Upper lobe of left lung (tissue), 6 donors: ENCODE measurements around the gene RIC8B. TPM values are rescaled to one million over a fixed set of nuclear protein-coding genes. Genes with fewer than 3 reads are reported as not detected.
A peak's percentile ranks its signal among the peaks of the same experiment; 100 is the strongest.

Source experiments
- ATAC-seq, 2 donors: fragments of 200-7000 bp; cut with Tn5 transposase; one replicate each; pipeline ENCODE4 v1.9.1; 2022; ENCODE audit warnings: mild to moderate bottlenecking in 2 of 2, moderate library complexity in 2 of 2; ENCODE audit not compliant: low FRiP score in 2 of 2
- DNase-seq, 2 donors: peaks; one replicate each; pipeline ENCODE4 v3.0.0-alpha.2; 2019 to 2020
- H3K27ac ChIP-seq, 4 donors: fragments of 200-600 bp; sonication (generic); one replicate each; pipeline ENCODE4 v1.5.1; 2016 to 2019
- H3K27me3 ChIP-seq, 4 donors: fragments of 200-600 bp; sonication (generic); one replicate each; pipeline ENCODE4 v1.5.1; 2017 to 2019
- H3K36me3 ChIP-seq, 4 donors: fragments of 200-600 bp; sonication (generic); one replicate each; pipeline ENCODE4 v1.5.1; 2016 to 2019
- H3K4me1 ChIP-seq, 4 donors: fragments of 200-600 bp; sonication (generic); one replicate each; pipeline ENCODE4 v1.5.1; 2018 to 2019
- H3K4me3 ChIP-seq, 4 donors: fragments of 200-600 bp; sonication (generic); one replicate each; pipeline ENCODE4 v1.5.1; 2017 to 2019; ENCODE audit warnings: mild to moderate bottlenecking in 2 of 4, moderate library complexity in 1 of 4
- H3K9me3 ChIP-seq, 4 donors: fragments of 200-600 bp; sonication (generic); one replicate each; pipeline ENCODE4 v1.5.1; 2018 to 2019
- CTCF ChIP-seq, 6 experiments: fragments of 450-650 bp in 4 of 6; fragments of 200-600 bp in 2 of 6; sonication (generic) in 2 of 6; IDR thresholded peaks; one replicate each; pipeline ENCODE4 v1.5.1; 2016 to 2019; ENCODE audit warnings: antibody characterized with exemption in 6 of 6
- EP300 ChIP-seq, 4 donors: sonication (generic); formaldehyde crosslinking; IDR thresholded peaks; one replicate each; pipeline ENCODE4 v1.5.1; 2017; ENCODE audit warnings: antibody characterized with exemption in 4 of 4, control low read depth in 2 of 4
- POLR2A ChIP-seq, 4 donors: fragments of 450-650 bp; IDR thresholded peaks; one replicate each; pipeline ENCODE4 v1.5.1; 2016 to 2017; ENCODE audit warnings: antibody characterized with exemption in 4 of 4, mild to moderate bottlenecking in 2 of 4
- POLR2AphosphoS5 ChIP-seq, 2 donors: sonication (generic); formaldehyde crosslinking; IDR thresholded peaks; one replicate each; pipeline ENCODE4 v1.5.1; 2017; ENCODE audit warnings: antibody characterized with exemption in 2 of 2
- WGBS, 2 donors: methylation state at CpG; one replicate each; pipeline ENCODE4 v1.1.5; 2017 to 2018; 5-methylcytosine and 5-hydroxymethylcytosine counted together
- total RNA-seq, 6 donors: library from RNA; depleted of rRNA in 4 of 6; stranded (reverse); fragments of >200 nt in 4 of 6; gene quantifications; one replicate each; pipeline versions ENCODE4 v1.1.0 to v1.2.1, GENCODE V29; 2016 to 2021
- donor health status: DM: no; HTN: no; CAD: no; lungs with moderate emphysema.
- donor health status: DM: no; HTN: yes; CAD: no; lungs with severe emphysema.

Gene RIC8B
- total RNA-seq, 6 donors from 2014 or later = 7.8 to 27.2 (median 10.8) TPM

- peak in 1 of 2 donors; percentile 69 for ATAC-seq
- Histone ChIP-seq H3K9me3 (no peaks in the 10 kb centered on the region), H3K4me3 (no peak overlapping the region), H3K36me3 (no peaks in the 10 kb centered on the region), H3K4me1 (no peaks in the 10 kb centered on the region), H3K27ac (no peak overlapping the region), H3K27me3 (no peaks in the 10 kb centered on the region)
- WGBS, 2 donors = 55 to 63% methylated on average over 5 of the region's 5 CpGs
- DNase-seq = no peak
- no peak for TF ChIP-seq POLR2A (IDR thresholded peaks at IDR 0.05)
- no peak for TF ChIP-seq POLR2AphosphoS5 (IDR thresholded peaks at IDR 0.05)
- TF ChIP-seq EP300 (IDR thresholded peaks at IDR 0.05) = no peak
- TF ChIP-seq CTCF (IDR thresholded peaks at IDR 0.05) = no peak
These were observed 33.7 kb upstream of the RIC8B start for GRCh38 chr12:106740818-106741217.

GRCh38 chr12:106741247-106741646, 33.2 kb upstream of the RIC8B start:
- H3K9me3 ChIP-seq = no peaks in the 10 kb centered on the region
- ATAC-seq (no peak), DNase-seq (no peak)
- 73 to 84% methylated on average over 2 of the region's 2 CpGs for WGBS, 2 donors
- no peaks in the 10 kb centered on the region for H3K36me3 ChIP-seq
- no peak overlapping the region for H3K27ac ChIP-seq
- H3K4me1 ChIP-seq = no peaks in the 10 kb centered on the region
- TF ChIP-seq POLR2A (IDR thresholded peaks at IDR 0.05) (no peak), CTCF (IDR thresholded peaks at IDR 0.05) (no peak), POLR2AphosphoS5 (IDR thresholded peaks at IDR 0.05) (no peak), EP300 (IDR thresholded peaks at IDR 0.05) (no peak)
- H3K27me3 ChIP-seq = no peaks in the 10 kb centered on the region
- H3K4me3 ChIP-seq = no peak overlapping the region

- Histone ChIP-seq H3K27me3 (no peaks in the 10 kb centered on the region), H3K4me3 (no peak overlapping the region), H3K9me3 (no peaks in the 10 kb centered on the region), H3K4me1 (no peaks in the 10 kb centered on the region), H3K27ac (no peak overlapping the region), H3K36me3 (no peaks in the 10 kb centered on the region)
- WGBS, 2 donors = 63 to 64% methylated on average over 8 of the region's 8 CpGs
- ATAC-seq (no peak), DNase-seq (no peak)
- TF ChIP-seq EP300 (IDR thresholded peaks at IDR 0.05) (no peak), POLR2A (IDR thresholded peaks at IDR 0.05) (no peak), CTCF (IDR thresholded peaks at IDR 0.05) (no peak), POLR2AphosphoS5 (IDR thresholded peaks at IDR 0.05) (no peak)
These were observed 31.1 kb upstream of the RIC8B start for GRCh38 chr12:106743270-106743988.

- H3K4me3 ChIP-seq = no peak overlapping the region
- H3K27me3 ChIP-seq = no peaks in the 10 kb centered on the region
- no peaks in the 10 kb centered on the region for H3K9me3 ChIP-seq
- no peaks in the 10 kb centered on the region for H3K4me1 ChIP-seq
- 55 to 70% methylated on average over 6 of the region's 6 CpGs for WGBS, 2 donors
- TF ChIP-seq CTCF (IDR thresholded peaks at IDR 0.05) (no peak), EP300 (IDR thresholded peaks at IDR 0.05) (no peak), POLR2A (IDR thresholded peaks at IDR 0.05) (no peak), POLR2AphosphoS5 (IDR thresholded peaks at IDR 0.05) (no peak)
- no peak for ATAC-seq
- DNase-seq = no peak
- no peaks in the 10 kb centered on the region for H3K36me3 ChIP-seq
- H3K27ac ChIP-seq = no peak overlapping the region
These were observed 29.9 kb upstream of the RIC8B start for GRCh38 chr12:106744600-106744999.

GRCh38 chr12:106745181-106745745, 29.2 kb upstream of the RIC8B start:
- TF ChIP-seq POLR2A (IDR thresholded peaks at IDR 0.05) (no peak), EP300 (IDR thresholded peaks at IDR 0.05) (no peak), POLR2AphosphoS5 (IDR thresholded peaks at IDR 0.05) (no peak), CTCF (IDR thresholded peaks at IDR 0.05) (no peak)
- Histone ChIP-seq H3K27ac (no peak overlapping the region), H3K9me3 (no peaks in the 10 kb centered on the region), H3K4me1 (no peaks in the 10 kb centered on the region), H3K4me3 (no peak overlapping the region), H3K27me3 (no peaks in the 10 kb centered on the region), H3K36me3 (no peaks in the 10 kb centered on the region)
- ATAC-seq (no peak), DNase-seq (no peak)
- 82 to 83% methylated on average over 4 of the region's 4 CpGs for WGBS, 2 donors
